ENCODE results near the gene SORBS1. TPM values are rescaled to one million over a fixed set of nuclear protein-coding genes. Genes with fewer than 3 reads are reported as not detected.

SORBS1 gene
- total RNA-seq, 1 donor from 2014 or later = 16.1 TPM

DNA sequence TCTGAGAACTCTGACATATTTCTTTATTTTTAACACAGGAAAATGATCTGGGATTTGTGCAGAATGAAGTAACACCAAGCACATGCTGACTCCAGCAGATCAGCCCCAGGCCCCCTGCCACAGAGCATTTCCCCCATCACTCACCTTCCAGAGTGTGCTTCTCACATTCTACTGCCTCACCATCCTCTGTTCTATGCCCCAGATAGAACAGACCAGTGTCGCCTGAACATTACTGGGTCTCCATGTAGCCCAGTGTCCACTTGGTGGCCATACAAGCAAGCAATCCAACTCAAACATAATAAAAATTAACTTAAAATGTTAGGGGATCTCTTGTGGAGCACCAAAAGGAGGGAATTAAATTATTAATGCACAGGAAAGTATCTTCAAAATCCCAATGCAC is 58.8 kb downstream of the SORBS1 start:
- Histone ChIP-seq H3K36me3 (no peaks in the 10 kb centered on the region), H3K9me3 (ENCODE audit: low read depth) (no peaks in the 10 kb centered on the region), H3K27ac (no peak overlapping the region), H2AFZ (replicated peaks) (no peak overlapping the region), H3K4me3 (no peak overlapping the region), H3K9ac (no peak overlapping the region), H3K4me2 (no peak overlapping the region), H3K27me3 (no peaks in the 10 kb centered on the region), H4K20me1 (ENCODE audit: low read depth) (no peaks in the 10 kb centered on the region), H3K4me1 (peaks cover 25% of the 10 kb centered on the region), H3K79me2 (ENCODE audit: low read depth) (no peaks in the 10 kb centered on the region), H3F3A (ENCODE audit: low read depth) (no peaks in the 10 kb centered on the region)
- Mint-ChIP-seq H3K4me3 (no peak overlapping the region), H3K36me3 (no peaks in the 10 kb centered on the region), H3K27ac (peak overlapping the region; percentile 47), H3K4me1 (peaks cover 28% of the 10 kb centered on the region), H3K9me3 (no peaks in the 10 kb centered on the region), H3K27me3 (ENCODE audit: insufficient read depth, low read depth) (no peaks in the 10 kb centered on the region)
- DNase-seq (ENCODE audit: low spot score) = no peak
- TF ChIP-seq, protein P1, sequence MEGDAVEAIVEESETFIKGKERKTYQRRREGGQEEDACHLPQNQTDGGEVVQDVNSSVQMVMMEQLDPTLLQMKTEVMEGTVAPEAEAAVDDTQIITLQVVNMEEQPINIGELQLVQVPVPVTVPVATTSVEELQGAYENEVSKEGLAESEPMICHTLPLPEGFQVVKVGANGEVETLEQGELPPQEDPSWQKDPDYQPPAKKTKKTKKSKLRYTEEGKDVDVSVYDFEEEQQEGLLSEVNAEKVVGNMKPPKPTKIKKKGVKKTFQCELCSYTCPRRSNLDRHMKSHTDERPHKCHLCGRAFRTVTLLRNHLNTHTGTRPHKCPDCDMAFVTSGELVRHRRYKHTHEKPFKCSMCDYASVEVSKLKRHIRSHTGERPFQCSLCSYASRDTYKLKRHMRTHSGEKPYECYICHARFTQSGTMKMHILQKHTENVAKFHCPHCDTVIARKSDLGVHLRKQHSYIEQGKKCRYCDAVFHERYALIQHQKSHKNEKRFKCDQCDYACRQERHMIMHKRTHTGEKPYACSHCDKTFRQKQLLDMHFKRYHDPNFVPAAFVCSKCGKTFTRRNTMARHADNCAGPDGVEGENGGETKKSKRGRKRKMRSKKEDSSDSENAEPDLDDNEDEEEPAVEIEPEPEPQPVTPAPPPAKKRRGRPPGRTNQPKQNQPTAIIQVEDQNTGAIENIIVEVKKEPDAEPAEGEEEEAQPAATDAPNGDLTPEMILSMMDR (IDR thresholded peaks at IDR 0.05) = no peak
- no peak for TF ChIP-seq EZH2phosphoT487 (IDR thresholded peaks at IDR 0.05)
- no peak for TF ChIP-seq EZH2 (IDR thresholded peaks at IDR 0.05)

- Mint-ChIP-seq H3K4me3 (no peak overlapping the region), H3K36me3 (no peaks in the 10 kb centered on the region), H3K9me3 (no peaks in the 10 kb centered on the region), H3K27ac (peak overlapping the region; percentile 47), H3K4me1 (peaks cover 26% of the 10 kb centered on the region), H3K27me3 (ENCODE audit: insufficient read depth, low read depth) (no peaks in the 10 kb centered on the region)
- Histone ChIP-seq H3K9me3 (ENCODE audit: low read depth) (no peaks in the 10 kb centered on the region), H3K79me2 (ENCODE audit: low read depth) (no peaks in the 10 kb centered on the region), H3K4me1 (peaks cover 23% of the 10 kb centered on the region), H2AFZ (replicated peaks) (no peak overlapping the region), H3K36me3 (no peaks in the 10 kb centered on the region), H3F3A (ENCODE audit: low read depth) (no peaks in the 10 kb centered on the region), H3K4me3 (no peak overlapping the region), H3K4me2 (no peak overlapping the region), H3K27me3 (no peaks in the 10 kb centered on the region), H4K20me1 (ENCODE audit: low read depth) (no peaks in the 10 kb centered on the region), H3K27ac (no peak overlapping the region), H3K9ac (no peak overlapping the region)
- no peak for DNase-seq (ENCODE audit: low spot score)
- TF ChIP-seq EZH2phosphoT487 (IDR thresholded peaks at IDR 0.05) (no peak), EZH2 (IDR thresholded peaks at IDR 0.05) (no peak)
- TF ChIP-seq, protein P1 (IDR thresholded peaks at IDR 0.05) = no peak
Observed at GRCh38 chr10:95501203-95502094, 59.7 kb downstream of the SORBS1 start.

GRCh38 chr10:95500649-95501048 is 60.5 kb downstream of the SORBS1 start:
- H3K9me3 Mint-ChIP-seq = no peaks in the 10 kb centered on the region
- H3K36me3 Mint-ChIP-seq = no peaks in the 10 kb centered on the region
- Histone ChIP-seq H3K4me3 (no peak overlapping the region), H3K79me2 (ENCODE audit: low read depth) (no peaks in the 10 kb centered on the region), H3K27ac (no peak overlapping the region), H2AFZ (replicated peaks) (no peak overlapping the region), H3K4me2 (no peak overlapping the region), H3K9me3 (ENCODE audit: low read depth) (no peaks in the 10 kb centered on the region), H4K20me1 (ENCODE audit: low read depth) (no peaks in the 10 kb centered on the region), H3K27me3 (no peaks in the 10 kb centered on the region), H3K9ac (no peak overlapping the region), H3F3A (ENCODE audit: low read depth) (no peaks in the 10 kb centered on the region), H3K4me1 (peaks cover 15% of the 10 kb centered on the region), H3K36me3 (no peaks in the 10 kb centered on the region)
- TF ChIP-seq EZH2phosphoT487 (IDR thresholded peaks at IDR 0.05) (no peak), EZH2 (IDR thresholded peaks at IDR 0.05) (no peak)
- TF ChIP-seq, protein P1 (IDR thresholded peaks at IDR 0.05) = no peak
- H3K4me1 Mint-ChIP-seq = peaks cover 21% of the 10 kb centered on the region
- no peak overlapping the region for H3K27ac Mint-ChIP-seq
- DNase-seq (ENCODE audit: low spot score) = no peak
- no peak overlapping the region for H3K4me3 Mint-ChIP-seq
- no peaks in the 10 kb centered on the region for H3K27me3 Mint-ChIP-seq (ENCODE audit: insufficient read depth, low read depth)

All from neural progenitor cell (in vitro differentiated cells).